Umbilical cord (tissue), 2 donors: ENCODE results near the gene TTBK1. TPM values are rescaled to one million over a fixed set of nuclear protein-coding genes. Genes with fewer than 3 reads are reported as not detected.

Experiments used
- DNase-seq: peaks from one replicate; pipeline ENCODE4 v3.0.0-alpha.2; 2015; ENCODE audit warnings: low spot score
- total RNA-seq: library from RNA; depleted of rRNA; stranded (reverse); fragments of >200 nt; gene quantifications from one replicate; pipeline ENCODE4 v1.2.3, GENCODE V29; 2014; ENCODE audit warnings: low replicate concordance; ENCODE audit not compliant: insufficient read depth

The TTBK1 gene
- total RNA-seq, 1 donor from 2014 or later = 0.48 TPM

GRCh38 chr6:43223175-43223574 is 20.1 kb upstream of the TTBK1 start:
- DNase-seq = no peak

- no peak for DNase-seq
Observed at GRCh38 chr6:43226192-43226851, 17.0 kb upstream of the TTBK1 start.

GRCh38 chr6:43228951-43229802 is 14.1 kb upstream of the TTBK1 start, which contains the start of gene DNPH1:
DNPH1 (minus strand) TSS chr6:43229481; CDS start chr6:43229456, 25 bp downstream.
- peak; percentile 80 for DNase-seq

- DNase-seq = no peak
Observed at GRCh38 chr6:43229803-43230620, 13.3 kb upstream of the TTBK1 start.

GRCh38 chr6:43231053-43231452 is 12.2 kb upstream of the TTBK1 start:
- DNase-seq = no peak

- no peak for DNase-seq
Observed at GRCh38 chr6:43231735-43232450, 11.4 kb upstream of the TTBK1 start.

- DNase-seq = no peak
Observed at GRCh38 chr6:43235841-43236240, 7.4 kb upstream of the TTBK1 start.

- DNase-seq = no peak
Observed at GRCh38 chr6:43239054-43239453, 4.2 kb upstream of the TTBK1 start.

GRCh38 chr6:43240950-43241349 is 2.3 kb upstream of the TTBK1 start:
- DNase-seq = no peak

- DNase-seq = no peak
Observed at GRCh38 chr6:43241446-43241845, 1.8 kb upstream of the TTBK1 start.

GRCh38 chr6:43243664-43244321 is 512 bp downstream of the TTBK1 start:
- DNase-seq = no peak

GRCh38 chr6:43246301-43247113 is 3.2 kb downstream of the TTBK1 start:
- peak; percentile 59 for DNase-seq

- DNase-seq = peak; percentile 72
Observed at GRCh38 chr6:43247114-43247999, 4.1 kb downstream of the TTBK1 start.

GRCh38 chr6:43248101-43248500 is 4.8 kb downstream of the TTBK1 start:
- no peak for DNase-seq

- no peak for DNase-seq
Observed at GRCh38 chr6:43248791-43249190, 5.5 kb downstream of the TTBK1 start.

GRCh38 chr6:43250992-43251373 is 7.7 kb downstream of the TTBK1 start:
- DNase-seq = no peak

GRCh38 chr6:43253401-43253800 is 10.1 kb downstream of the TTBK1 start:
- DNase-seq = no peak

GRCh38 chr6:43254138-43254817 is 11.0 kb downstream of the TTBK1 start:
- no peak for DNase-seq
